ENCODE results near the gene IDI2. TPM values are rescaled to one million over a fixed set of nuclear protein-coding genes. Genes with fewer than 3 reads are reported as not detected.

The IDI2 gene
- total and polyA plus RNA-seq, 12 donors, result 0.07 to 1.2 (median 0.44) TPM; not detected in 4

DNA sequence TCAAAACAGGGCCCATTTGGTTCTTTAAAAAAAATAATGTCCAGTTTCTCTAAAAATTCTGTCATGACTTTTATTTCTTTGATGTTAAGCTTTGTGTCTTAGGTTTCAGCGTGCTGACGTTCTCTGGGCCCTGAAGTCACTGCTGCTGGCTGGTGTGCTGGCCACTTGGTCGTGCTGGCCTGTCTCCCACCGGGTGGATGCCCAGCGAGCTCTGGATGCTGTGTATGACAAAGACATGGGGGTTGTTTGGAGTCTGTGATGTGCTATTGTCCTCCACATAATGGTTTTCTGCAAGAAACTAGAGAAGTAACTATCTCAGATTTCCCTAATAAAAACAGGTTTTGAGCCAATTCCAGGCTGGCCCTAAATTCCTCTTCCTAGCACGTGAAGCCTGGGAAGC is 9.5 kb upstream of the IDI2 start:
- DNase-seq (no peak), ATAC-seq (no peak)
- 79% methylated on average over 6 of the region's 6 CpGs for WGBS, 2 donors
- Histone ChIP-seq H3K4me1 (peaks cover 0 to 7% (median 0%) of the 10 kb centered on the region in 9 donors), H3K27me3 (no peaks in the 10 kb centered on the region), H3K36me3 (peaks cover 0 to 39% (median 11%) of the 10 kb centered on the region in 9 donors), H3K9me3 (no peaks in the 10 kb centered on the region), H3K27ac (peak overlapping the region in 1 of 10 donors; percentile 38), H3K4me3 (no peak overlapping the region)
- TF ChIP-seq, protein P1, sequence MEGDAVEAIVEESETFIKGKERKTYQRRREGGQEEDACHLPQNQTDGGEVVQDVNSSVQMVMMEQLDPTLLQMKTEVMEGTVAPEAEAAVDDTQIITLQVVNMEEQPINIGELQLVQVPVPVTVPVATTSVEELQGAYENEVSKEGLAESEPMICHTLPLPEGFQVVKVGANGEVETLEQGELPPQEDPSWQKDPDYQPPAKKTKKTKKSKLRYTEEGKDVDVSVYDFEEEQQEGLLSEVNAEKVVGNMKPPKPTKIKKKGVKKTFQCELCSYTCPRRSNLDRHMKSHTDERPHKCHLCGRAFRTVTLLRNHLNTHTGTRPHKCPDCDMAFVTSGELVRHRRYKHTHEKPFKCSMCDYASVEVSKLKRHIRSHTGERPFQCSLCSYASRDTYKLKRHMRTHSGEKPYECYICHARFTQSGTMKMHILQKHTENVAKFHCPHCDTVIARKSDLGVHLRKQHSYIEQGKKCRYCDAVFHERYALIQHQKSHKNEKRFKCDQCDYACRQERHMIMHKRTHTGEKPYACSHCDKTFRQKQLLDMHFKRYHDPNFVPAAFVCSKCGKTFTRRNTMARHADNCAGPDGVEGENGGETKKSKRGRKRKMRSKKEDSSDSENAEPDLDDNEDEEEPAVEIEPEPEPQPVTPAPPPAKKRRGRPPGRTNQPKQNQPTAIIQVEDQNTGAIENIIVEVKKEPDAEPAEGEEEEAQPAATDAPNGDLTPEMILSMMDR (IDR thresholded peaks at IDR 0.05), result no peak
- intact Hi-C loops (cut with DNase I), result no loop called here

DNA sequence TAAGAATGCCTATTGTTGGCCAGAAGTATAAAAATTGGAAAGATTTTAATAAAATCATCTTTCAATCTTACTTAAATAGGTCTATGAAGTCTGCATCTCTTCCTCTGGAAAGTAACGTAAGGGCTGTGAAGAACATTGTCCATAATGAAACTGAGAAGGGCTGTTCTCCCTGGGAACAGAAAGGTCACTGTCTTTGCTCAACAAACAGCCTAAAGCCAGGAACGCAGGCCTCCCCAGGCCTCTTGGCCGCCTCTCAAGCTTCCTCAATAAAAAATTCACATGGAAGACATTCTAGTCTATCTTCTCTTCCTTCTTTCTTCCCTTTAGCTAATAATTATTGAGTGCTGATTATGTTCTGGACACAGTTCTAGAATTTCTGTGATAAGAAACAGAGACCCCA is 9.1 kb upstream of the IDI2 start:
- whole genome bisulfite sequencing, 2 donors, result 87 to 89% methylated on average over 3 of the region's 3 CpGs
- ATAC-seq, result no peak
- no peak overlapping the region for H3K4me3 ChIP-seq
- no peak for DNase-seq
- TF ChIP-seq, protein P1 (IDR thresholded peaks at IDR 0.05), result no peak
- intact Hi-C loops (cut with DNase I), result no loop called here
- H3K4me1 ChIP-seq, result peaks cover 0 to 7% (median 0%) of the 10 kb centered on the region in 9 donors
- peak overlapping the region in 1 of 10 donors; percentile 38 for H3K27ac ChIP-seq
- no peaks in the 10 kb centered on the region for H3K27me3 ChIP-seq
- H3K36me3 ChIP-seq, result peaks cover 0 to 35% (median 7%) of the 10 kb centered on the region in 9 donors
- H3K9me3 ChIP-seq, result no peaks in the 10 kb centered on the region

DNA sequence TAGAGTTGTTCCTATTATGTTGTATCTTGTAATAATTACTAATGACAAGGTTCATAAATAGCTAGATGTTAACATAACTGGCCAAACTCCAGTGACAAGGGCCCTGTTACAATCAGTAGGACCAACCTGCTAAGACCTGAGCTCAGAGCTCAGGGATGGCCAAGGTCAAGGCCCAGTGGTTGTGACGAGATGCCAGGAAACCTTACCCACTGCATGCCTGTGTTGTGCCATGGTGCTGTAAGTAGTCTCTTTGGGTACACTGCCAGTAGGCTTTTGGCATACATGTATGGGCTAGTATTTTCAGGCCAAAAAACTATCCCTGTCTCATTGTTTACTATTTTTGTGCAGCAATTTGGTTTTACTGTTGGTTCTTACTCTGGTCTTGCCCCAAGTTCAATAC is 7.9 kb upstream of the IDI2 start:
- 68 to 69% methylated on average over 1 of the region's 1 CpG for WGBS, 2 donors
- ATAC-seq (peak in 6 of 8 donors; percentile 64 to 83 (median 76)), DNase-seq (no peak)
- TF ChIP-seq, protein P1 (IDR thresholded peaks at IDR 0.05), result no peak
- intact Hi-C loops (cut with DNase I), result no loop called here
- peak overlapping the region in 4 of 10 donors; percentile 17 to 38 (median 28) for H3K27ac ChIP-seq
- peaks cover 0 to 7% (median 0%) of the 10 kb centered on the region in 9 donors for H3K4me1 ChIP-seq
- no peaks in the 10 kb centered on the region for H3K27me3 ChIP-seq
- peaks cover 0 to 27% (median 0%) of the 10 kb centered on the region in 9 donors for H3K36me3 ChIP-seq
- H3K4me3 ChIP-seq, result no peak overlapping the region
- no peaks in the 10 kb centered on the region for H3K9me3 ChIP-seq

DNA sequence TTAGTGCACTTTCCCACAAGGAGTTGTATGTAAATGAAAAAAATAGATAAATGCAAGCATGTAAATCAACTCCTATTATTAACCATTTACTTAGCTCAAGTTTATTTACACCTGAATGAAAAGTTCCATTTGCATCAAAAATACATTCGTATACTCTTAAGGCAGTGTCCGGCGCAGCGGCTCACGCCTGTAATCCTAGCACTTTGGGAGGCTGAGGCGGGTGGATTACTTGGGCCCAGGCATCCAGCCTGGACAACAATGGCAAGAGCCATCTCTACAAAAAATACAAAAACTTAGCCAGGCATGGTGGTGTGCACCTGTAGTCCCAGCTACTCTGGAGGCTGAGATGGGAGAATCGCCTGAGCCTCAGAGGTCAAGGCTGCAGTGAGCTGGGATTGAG is 4.2 kb upstream of the IDI2 start:
- H3K27ac ChIP-seq, result no peak overlapping the region
- H3K36me3 ChIP-seq, result no peaks in the 10 kb centered on the region
- no peaks in the 10 kb centered on the region for H3K27me3 ChIP-seq
- 96 to 97% methylated on average over 7 of the region's 7 CpGs for WGBS, 2 donors
- H3K4me1 ChIP-seq, result peaks cover 0 to 8% (median 0%) of the 10 kb centered on the region in 9 donors
- DNase-seq (no peak), ATAC-seq (no peak)
- intact Hi-C loops (cut with DNase I), result no loop called here
- TF ChIP-seq, protein P1 (IDR thresholded peaks at IDR 0.05), result no peak
- no peak overlapping the region for H3K4me3 ChIP-seq
- no peaks in the 10 kb centered on the region for H3K9me3 ChIP-seq
